Epithelial cell of esophagus (primary cell): ENCODE data around the gene PDE5A.

Experiments used
- DNase-seq: peaks from one replicate; pipeline ENCODE4 v3.0.0; 2010; ENCODE audit warnings: low read depth
- H3K4me3 ChIP-seq: 2 replicates; pipeline ENCODE4 v1.5.1; 2011; ENCODE audit warnings: mild to moderate bottlenecking, low read length, control low read depth
- TF ChIP-seq, protein P1 (sequence below): IDR thresholded peaks from 2 replicates; pipeline ENCODE4 v1.5.1; 2011; ENCODE audit warnings: low read depth, mild to moderate bottlenecking, low read length, control low read depth, inconsistent platforms; ENCODE audit not compliant: insufficient read depth; ENCODE audit errors: missing control alignments

Gene PDE5A

DNA sequence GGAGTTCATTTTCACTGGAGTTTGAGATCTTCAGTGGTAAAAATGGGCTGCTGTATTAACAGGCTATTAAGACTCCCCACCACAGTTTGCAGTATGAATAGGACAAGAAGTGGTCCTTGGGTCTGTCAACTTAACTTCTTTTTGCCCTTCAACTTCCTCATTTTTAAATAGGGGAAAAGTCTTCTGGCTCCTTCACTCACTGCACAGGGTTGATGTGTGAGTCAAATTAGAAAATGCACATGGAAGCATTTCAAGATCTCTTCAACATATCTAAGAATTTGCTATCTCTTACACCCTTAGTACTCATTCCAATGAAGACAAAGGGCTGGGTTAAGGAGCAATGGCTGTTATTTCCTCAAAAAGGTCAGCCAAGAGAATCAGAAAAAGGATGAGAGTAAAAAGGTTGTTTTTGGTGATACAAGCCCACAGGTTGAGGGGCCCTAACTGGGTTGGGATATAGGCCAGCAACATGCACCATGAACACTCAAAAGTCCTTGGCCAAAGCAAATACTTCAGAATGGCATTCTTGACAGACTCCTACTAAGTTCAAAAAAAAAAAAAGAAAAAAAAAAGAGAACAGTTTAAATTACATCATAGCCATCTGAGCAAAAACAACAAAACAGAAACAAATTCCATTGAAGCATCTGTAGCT is 13.4 kb downstream of the PDE5A start:
- no peak for DNase-seq
- no peak overlapping the region for H3K4me3 ChIP-seq
- TF ChIP-seq, protein P1, sequence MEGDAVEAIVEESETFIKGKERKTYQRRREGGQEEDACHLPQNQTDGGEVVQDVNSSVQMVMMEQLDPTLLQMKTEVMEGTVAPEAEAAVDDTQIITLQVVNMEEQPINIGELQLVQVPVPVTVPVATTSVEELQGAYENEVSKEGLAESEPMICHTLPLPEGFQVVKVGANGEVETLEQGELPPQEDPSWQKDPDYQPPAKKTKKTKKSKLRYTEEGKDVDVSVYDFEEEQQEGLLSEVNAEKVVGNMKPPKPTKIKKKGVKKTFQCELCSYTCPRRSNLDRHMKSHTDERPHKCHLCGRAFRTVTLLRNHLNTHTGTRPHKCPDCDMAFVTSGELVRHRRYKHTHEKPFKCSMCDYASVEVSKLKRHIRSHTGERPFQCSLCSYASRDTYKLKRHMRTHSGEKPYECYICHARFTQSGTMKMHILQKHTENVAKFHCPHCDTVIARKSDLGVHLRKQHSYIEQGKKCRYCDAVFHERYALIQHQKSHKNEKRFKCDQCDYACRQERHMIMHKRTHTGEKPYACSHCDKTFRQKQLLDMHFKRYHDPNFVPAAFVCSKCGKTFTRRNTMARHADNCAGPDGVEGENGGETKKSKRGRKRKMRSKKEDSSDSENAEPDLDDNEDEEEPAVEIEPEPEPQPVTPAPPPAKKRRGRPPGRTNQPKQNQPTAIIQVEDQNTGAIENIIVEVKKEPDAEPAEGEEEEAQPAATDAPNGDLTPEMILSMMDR = no peak

GRCh38 chr4:119604266-119604665 is 24.3 kb downstream of the PDE5A start:
- TF ChIP-seq, protein P1 = no peak
- no peak overlapping the region for H3K4me3 ChIP-seq
- DNase-seq = no peak

GRCh38 chr4:119602366-119602765 is 26.2 kb downstream of the PDE5A start:
- no peak overlapping the region for H3K4me3 ChIP-seq
- DNase-seq = no peak
- TF ChIP-seq, protein P1 = no peak

DNA sequence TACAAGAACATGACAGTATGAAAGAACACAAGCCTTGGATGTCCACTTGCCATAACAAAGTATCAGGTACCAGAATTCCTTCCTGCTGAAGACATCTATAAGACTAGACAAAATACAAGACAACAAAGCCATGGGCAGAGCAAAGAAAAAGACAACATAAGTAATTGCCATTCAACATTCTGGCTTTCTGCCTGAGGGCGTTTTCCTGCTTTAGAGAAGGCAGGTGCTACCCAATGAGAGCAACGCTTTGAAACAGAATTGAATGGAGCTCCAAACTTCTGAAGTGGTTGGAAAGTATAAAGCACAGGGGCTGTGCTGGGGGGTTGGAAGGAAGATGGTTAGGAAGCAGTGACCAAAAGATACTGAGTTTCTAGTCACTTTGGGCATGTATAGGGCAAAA is 30.1 kb downstream of the PDE5A start:
- H3K4me3 ChIP-seq = no peak overlapping the region
- TF ChIP-seq, protein P1 = no peak
- no peak for DNase-seq

DNA sequence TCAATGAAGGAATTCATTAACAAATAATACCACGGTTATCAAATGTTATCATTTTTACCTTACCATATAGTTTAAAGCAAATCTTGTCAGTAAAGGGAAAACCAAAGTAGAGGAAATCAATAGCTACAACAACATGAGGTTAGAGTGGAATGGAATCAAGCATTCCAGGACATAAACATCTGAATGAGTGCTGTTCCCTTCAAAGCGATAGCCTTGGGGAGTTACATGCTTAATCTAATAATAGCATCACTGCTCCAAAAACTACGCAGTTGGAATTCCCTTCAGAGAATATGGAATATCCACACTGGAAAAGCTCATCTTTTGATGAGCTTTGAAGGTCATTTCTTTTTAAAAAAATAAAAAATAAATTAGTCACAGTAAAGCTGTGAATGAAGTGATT is 31.2 kb downstream of the PDE5A start:
- DNase-seq = no peak
- H3K4me3 ChIP-seq = no peak overlapping the region
- TF ChIP-seq, protein P1 = no peak

GRCh38 chr4:119593698-119594097 is 34.9 kb downstream of the PDE5A start:
- H3K4me3 ChIP-seq = no peak overlapping the region
- TF ChIP-seq, protein P1 = no peak
- DNase-seq = no peak

DNA sequence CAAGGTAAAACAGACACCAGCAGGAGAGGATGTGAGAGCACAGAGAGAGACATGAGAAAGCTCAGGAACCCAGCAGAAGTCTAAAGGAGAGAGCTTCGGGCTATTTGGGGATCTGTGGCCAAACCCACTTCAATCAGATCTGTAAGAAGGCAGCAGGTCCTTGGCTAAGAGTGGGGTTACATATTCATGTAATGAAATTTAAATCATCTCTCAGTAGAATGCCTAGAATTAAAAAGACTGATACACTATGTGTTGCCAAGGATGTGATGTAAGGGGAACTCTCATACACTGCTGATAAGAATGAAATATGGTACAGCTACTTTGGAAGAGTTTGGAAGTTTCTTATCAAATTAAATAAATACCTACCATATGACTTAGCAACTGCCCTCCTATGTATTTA is 35.8 kb downstream of the PDE5A start:
- TF ChIP-seq, protein P1 = no peak
- H3K4me3 ChIP-seq = no peak overlapping the region
- DNase-seq = no peak
